Measurements from ENCODE around the gene SSTR1.
"Not testable (repeated sequence)": the region's sequence is repeated elsewhere in the genome, so short reads cannot be mapped to it uniquely, and the experiment has no call there.

The SSTR1 gene

GRCh38 chr14:38207736-38208617, at the start of gene SSTR1:
Gene SSTR1, plus strand, starts transcription at chr14:38207904. Its CDS starts 1,486 bp downstream, at chr14:38209390.
- DNase-seq: no peak

GRCh38 chr14:38158468-38158867, 49.2 kb upstream of the SSTR1 start:
- DNase-seq: no peak

GRCh38 chr14:38168416-38168815, 39.3 kb upstream of the SSTR1 start:
- no peak for DNase-seq

GRCh38 chr14:38171197-38171596, 36.5 kb upstream of the SSTR1 start:
- DNase-seq: no peak

- DNase-seq: no peak
These were observed 33.0 kb upstream of the SSTR1 start for GRCh38 chr14:38174711-38175110.

GRCh38 chr14:38175658-38176057, 32.0 kb upstream of the SSTR1 start:
- no peak for DNase-seq

- DNase-seq: no peak
These were observed 31.3 kb upstream of the SSTR1 start for GRCh38 chr14:38176379-38176778.

- no peak for DNase-seq
These were observed 23.6 kb upstream of the SSTR1 start for GRCh38 chr14:38184132-38184531.

GRCh38 chr14:38185671-38186070, 22.0 kb upstream of the SSTR1 start:
- no peak for DNase-seq

- no peak for DNase-seq
These were observed 21.5 kb upstream of the SSTR1 start for GRCh38 chr14:38186216-38186615.

- no peak for DNase-seq
These were observed 20.2 kb upstream of the SSTR1 start for GRCh38 chr14:38187528-38187927.

- DNase-seq: no peak
These were observed 17.6 kb upstream of the SSTR1 start for GRCh38 chr14:38189930-38190726.

- DNase-seq: not testable (repeated sequence)
These were observed 16.9 kb upstream of the SSTR1 start for GRCh38 chr14:38190846-38191245.

GRCh38 chr14:38191491-38191890, 16.2 kb upstream of the SSTR1 start:
- not testable (repeated sequence) for DNase-seq

- no peak for DNase-seq
These were observed 10.5 kb upstream of the SSTR1 start for GRCh38 chr14:38197001-38197783.

GRCh38 chr14:38197784-38198335, 9.8 kb upstream of the SSTR1 start:
- DNase-seq: no peak

GRCh38 chr14:38198425-38198824, 9.3 kb upstream of the SSTR1 start:
- DNase-seq: no peak

GRCh38 chr14:38199076-38199475, 8.6 kb upstream of the SSTR1 start:
- DNase-seq: no peak

GRCh38 chr14:38199739-38200138, 8.0 kb upstream of the SSTR1 start:
- DNase-seq: no peak

- DNase-seq: no peak
These were observed 6.4 kb upstream of the SSTR1 start for GRCh38 chr14:38201137-38201828.

GRCh38 chr14:38202444-38203191, 5.1 kb upstream of the SSTR1 start:
- no peak for DNase-seq
